ENCODE data around the gene FCHSD2.
"Not testable (repeated sequence)": the region's sequence is repeated elsewhere in the genome, so short reads cannot be mapped to it uniquely, and the experiment has no call there.

FCHSD2 gene

GRCh38 chr11:73147771-73148681 lies 5.9 kb upstream of the FCHSD2 start:
- peak; percentile 7 for DNase-seq

GRCh38 chr11:73145986-73146575 lies 4.0 kb upstream of the FCHSD2 start:
- DNase-seq, result no peak

DNA sequence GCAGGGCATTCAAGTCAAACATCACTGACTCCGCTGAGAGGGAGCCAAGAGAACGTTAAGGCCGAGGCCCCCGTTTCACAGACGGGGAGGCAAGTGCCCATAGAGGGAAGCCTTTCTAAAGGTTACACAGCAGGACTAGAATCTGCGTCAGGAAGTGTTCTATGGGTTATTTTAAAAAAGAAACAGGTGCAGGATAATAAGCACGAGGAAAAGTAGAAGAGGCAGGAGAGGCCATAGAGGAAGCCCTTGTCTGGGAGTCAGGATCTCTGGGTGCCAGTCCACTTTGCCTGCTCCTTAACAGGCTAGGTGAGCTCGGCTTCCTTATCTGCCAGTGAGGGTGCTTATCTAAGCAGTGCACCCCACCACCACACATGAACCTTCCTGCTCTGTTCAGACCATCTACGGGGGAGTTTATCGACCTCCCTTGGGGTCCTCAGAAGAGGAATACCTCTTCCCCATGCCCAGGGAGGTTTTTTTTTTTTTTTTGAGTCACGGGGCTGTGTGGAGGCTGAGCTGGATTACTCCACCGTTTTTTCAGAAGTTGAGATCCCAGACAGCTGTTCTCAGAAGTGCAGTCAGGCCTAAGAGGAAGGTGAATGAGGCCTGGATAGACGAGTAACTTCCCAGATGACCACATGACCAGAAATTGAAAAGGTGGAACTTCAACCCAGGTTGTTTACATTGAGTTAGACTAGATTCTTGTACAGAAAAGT lies 1.2 kb upstream of the FCHSD2 start:
- peak; percentile 34 for DNase-seq

GRCh38 chr11:73141309-73142127 lies 600 bp downstream of the FCHSD2 start:
- DNase-seq, result no peak

DNA sequence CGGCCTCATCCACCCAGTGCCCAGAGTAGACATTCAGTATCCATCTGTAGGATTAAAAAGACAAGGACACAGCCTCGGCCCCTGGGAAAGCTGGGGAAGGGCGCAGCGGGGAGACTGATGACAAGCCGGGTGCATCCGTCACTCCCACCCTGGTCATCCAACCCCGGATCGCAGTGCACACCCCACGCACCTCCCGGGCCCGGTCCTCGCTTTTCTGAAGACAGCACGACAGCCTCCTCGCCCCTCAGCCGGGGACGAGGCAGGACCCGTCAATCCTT lies 1.1 kb downstream of the FCHSD2 start:
- DNase-seq, result no peak

- DNase-seq, result no peak
Measured at GRCh38 chr11:73140213-73141030, 1.7 kb downstream of the FCHSD2 start.

- DNase-seq, result no peak
Measured at GRCh38 chr11:73139476-73140198, 2.5 kb downstream of the FCHSD2 start.

DNA sequence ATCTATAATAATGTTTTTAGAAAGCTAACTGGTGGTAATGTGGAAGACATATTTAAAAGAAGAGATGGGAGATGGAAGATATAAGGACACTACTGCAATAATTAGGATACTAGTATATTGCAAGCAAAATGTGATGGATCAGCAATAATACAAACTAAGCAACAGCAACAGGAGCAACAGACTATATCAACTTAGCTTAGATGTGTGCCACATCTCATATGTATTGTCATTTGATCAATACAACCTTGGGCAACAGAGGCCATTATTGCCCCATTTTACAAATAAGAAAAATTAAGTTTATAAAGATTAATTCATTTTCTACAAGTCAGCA lies 4.2 kb downstream of the FCHSD2 start:
- DNase-seq, result no peak

DNA sequence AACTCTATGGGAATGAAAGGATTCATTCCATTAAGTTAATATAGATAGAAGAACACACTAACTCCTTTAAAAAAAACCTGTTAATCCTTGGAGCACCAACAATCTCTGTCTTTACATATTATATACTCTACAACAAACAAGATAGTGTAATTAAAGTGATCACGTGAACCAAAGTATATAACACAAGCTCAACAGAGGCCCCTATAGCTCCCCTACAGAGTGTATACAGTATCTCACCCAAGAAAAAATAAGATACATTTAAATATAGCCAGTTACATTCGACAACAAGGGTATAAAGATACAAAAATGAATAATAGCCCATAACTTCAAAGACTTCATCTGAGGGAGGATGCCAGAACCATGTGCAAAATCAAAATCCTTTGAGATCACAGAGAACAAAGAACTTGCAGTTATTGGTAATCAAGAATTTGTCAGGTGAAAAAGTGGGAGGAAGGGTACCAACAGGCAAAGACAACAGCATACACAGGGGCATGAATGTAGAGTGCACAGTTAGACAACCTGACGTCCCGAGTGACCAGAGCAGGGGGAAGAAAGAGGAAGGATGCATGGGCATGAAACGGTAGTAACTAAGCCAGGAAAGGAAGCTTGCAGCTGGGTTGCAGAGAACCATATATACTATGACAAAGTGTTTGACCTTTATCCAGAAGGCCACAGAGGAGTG lies 4.7 kb downstream of the FCHSD2 start:
- DNase-seq, result no peak

DNA sequence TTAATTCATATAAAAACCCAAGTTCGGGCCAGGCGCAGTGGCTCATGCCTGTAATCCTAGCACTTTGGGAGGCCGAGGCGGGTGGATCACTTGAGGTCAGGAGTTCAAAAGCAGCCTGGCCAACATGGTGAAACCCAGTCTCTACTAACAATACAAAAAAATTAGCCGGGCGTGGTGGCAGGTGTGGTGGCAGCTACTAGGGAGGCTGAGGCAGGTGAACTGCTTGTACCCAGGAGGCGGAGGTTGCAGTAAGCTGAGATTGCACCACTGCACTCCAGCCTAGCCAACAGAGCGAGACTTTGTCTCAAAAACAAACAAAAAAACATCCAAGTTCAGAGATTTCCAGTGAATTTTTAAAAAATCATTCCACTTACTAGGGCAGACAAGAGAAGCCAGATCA lies 5.4 kb downstream of the FCHSD2 start:
- DNase-seq, result not testable (repeated sequence)

- DNase-seq, result no peak
Measured at GRCh38 chr11:73135346-73136284, 6.5 kb downstream of the FCHSD2 start.

DNA sequence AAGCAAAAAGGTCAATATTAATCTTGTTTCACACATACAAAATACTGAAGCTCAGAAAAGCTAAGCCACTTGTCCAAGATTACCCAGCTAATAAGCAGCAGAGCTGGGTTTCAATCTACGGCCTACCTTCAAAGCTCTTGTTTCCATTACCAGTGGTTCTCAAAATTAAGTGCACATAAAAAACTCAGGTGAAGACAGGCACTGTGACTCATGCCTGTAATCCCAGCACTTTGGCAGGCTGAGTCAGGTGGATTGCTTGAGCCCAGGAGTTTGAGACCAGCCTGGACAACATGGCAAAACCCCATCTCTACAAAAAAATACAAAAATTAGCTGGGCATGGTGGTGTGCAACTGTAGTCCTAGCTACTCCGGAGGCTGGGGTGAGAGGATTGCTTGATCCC lies 9.8 kb downstream of the FCHSD2 start:
- not testable (repeated sequence) for DNase-seq

- no peak for DNase-seq
Measured at GRCh38 chr11:73130181-73130580, 11.9 kb downstream of the FCHSD2 start.

GRCh38 chr11:73129198-73129597 lies 12.9 kb downstream of the FCHSD2 start:
- no peak for DNase-seq

DNA sequence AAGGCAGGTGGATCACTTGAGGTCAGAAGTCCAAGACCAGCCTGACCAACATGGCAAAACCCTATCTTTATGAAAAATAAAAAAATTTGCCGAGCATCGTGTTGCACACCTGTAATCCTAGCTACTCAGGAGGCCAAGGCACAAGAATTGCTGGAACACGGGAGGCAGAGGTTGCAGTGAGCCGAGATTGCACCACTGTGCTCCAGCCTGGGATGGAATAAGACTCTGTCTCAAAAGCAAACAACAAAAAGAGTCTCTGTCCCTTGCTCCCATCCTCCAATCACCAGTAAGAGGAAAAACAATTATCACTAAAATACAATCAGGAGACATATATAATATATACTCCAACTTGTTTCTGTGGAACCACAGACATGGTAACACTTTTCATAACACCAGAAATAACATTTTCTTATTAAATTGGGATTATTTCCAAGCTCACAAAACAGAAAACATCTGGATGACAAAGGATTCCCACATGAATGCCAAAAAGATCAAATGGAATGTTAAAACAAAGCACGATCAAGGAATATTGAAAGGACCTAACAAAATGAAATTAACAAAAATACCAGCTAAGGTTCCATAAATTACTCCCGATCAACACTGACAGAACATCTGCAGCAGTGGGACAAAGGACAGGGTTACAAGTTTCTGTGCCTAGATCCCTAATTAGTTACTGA lies 15.2 kb downstream of the FCHSD2 start:
- no peak for DNase-seq

GRCh38 chr11:73124800-73125199 lies 17.3 kb downstream of the FCHSD2 start:
- DNase-seq, result no peak

- not testable (repeated sequence) for DNase-seq
Measured at GRCh38 chr11:73123892-73124291, 18.2 kb downstream of the FCHSD2 start.

- DNase-seq, result no peak
Measured at GRCh38 chr11:73121692-73122091, 20.4 kb downstream of the FCHSD2 start.

DNA sequence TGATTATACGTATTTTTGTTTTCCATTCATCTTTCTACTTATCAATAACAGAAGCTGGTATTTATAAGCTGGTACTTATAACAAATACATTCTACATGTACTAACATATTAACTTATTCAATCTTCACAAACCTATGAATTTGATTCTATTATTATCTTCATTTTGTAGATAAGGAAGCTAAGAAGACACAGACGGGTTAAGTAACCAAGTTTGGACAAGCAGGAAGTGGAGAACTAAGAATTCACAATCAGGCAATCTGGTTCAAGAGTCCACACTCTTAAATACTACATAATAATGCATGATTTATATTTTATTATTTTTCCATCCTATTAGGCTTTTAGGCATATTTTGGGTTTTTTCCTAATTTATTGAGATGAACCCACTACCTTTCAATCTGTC lies 25.0 kb downstream of the FCHSD2 start:
- no peak for DNase-seq
